ENCODE data around the gene TOB1.

Gene TOB1

DNA sequence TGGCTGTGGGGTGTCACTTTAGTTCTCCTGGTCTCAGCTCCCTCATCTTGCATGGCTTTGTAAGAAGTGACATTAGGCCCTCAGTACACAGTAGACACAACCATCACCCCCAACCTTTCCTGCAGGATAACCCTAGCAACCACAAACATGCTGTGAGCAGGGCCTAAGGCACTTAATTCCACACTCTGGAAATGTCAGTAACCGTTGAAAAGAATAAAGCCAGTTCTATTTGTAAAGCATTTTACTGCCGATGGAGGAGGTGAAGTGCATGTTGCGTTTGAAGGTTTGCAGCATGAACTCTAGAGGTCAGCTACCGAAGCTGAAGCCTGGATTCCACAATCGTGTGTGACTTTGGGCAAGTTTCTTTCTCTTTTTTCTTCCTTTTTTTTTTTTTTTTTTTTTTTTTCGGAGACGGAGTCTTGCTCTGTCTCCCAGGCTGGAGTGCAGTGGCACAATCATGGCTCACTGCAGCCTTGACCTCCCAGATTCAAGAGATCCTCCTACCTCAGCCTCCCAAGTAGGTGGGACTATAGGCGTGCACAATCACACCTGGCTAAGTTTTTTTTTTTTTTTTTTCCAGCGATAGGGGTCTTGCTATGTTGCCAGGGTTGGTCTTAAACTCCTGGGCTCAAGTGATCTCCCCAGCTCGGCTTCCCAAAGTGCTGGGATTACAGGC, 26.1 kb upstream of the TOB1 start:
- FAIRE-seq (no peak), DNase-seq (ENCODE audit: insufficient read length) (no peak)
- TF ChIP-seq POLR2A (IDR thresholded peaks at IDR 0.05; ENCODE audit: low read depth, low read length) (no peak), TAF1 (IDR thresholded peaks at IDR 0.05; ENCODE audit: borderline replicate concordance, low read depth, low read length) (no peak), POLR2AphosphoS5 (IDR thresholded peaks at IDR 0.05; ENCODE audit: low read depth, low read length) (no peak)

GRCh38 chr17:50891577-50891989, 25.4 kb upstream of the TOB1 start:
- no peak for TF ChIP-seq TAF1 (IDR thresholded peaks at IDR 0.05; ENCODE audit: borderline replicate concordance, low read depth, low read length)
- TF ChIP-seq POLR2AphosphoS5 (IDR thresholded peaks at IDR 0.05; ENCODE audit: low read depth, low read length): no peak
- TF ChIP-seq POLR2A (IDR thresholded peaks at IDR 0.05; ENCODE audit: low read depth, low read length): no peak
- DNase-seq (ENCODE audit: insufficient read length) (no peak), FAIRE-seq (no peak)

- DNase-seq (ENCODE audit: insufficient read length) (no peak), FAIRE-seq (no peak)
- no peak for TF ChIP-seq TAF1 (IDR thresholded peaks at IDR 0.05; ENCODE audit: borderline replicate concordance, low read depth, low read length)
- no peak for TF ChIP-seq POLR2A (IDR thresholded peaks at IDR 0.05; ENCODE audit: low read depth, low read length)
- no peak for TF ChIP-seq POLR2AphosphoS5 (IDR thresholded peaks at IDR 0.05; ENCODE audit: low read depth, low read length)
These were observed 24.7 kb upstream of the TOB1 start for GRCh38 chr17:50890675-50891516.

- FAIRE-seq: no peak
- no peak for DNase-seq (ENCODE audit: insufficient read length)
- TF ChIP-seq TAF1 (IDR thresholded peaks at IDR 0.05; ENCODE audit: borderline replicate concordance, low read depth, low read length) (no peak), POLR2AphosphoS5 (IDR thresholded peaks at IDR 0.05; ENCODE audit: low read depth, low read length) (no peak), POLR2A (IDR thresholded peaks at IDR 0.05; ENCODE audit: low read depth, low read length) (no peak)
These were observed 23.5 kb upstream of the TOB1 start for GRCh38 chr17:50889528-50890118.

DNA sequence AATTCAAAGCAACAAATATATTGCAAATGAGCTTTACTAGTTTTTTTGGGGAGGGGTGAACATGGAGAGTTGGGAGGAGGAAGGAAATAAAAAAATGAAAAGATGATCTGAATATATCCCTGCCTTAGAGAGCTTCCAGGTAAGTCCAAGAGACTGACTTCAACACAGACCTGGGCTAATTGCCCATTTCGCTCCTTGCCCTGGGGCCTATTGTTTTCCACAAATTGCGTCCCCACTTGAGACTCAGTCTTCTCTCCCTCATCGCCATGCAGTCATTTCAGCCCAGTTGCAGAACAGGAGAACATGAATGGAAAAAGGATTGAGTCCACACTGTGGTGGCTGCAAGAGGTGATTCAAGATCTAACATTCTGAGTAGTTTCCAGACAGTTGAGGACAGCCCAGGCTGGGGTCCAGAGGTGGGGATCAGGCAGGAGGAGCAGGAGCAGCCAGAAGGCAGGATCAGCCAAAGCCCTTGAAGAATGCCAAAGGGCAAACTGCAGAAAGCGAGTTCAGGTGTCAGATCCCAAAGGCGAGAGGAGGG, 21.6 kb upstream of the TOB1 start:
- DNase-seq (ENCODE audit: insufficient read length) (no peak), FAIRE-seq (no peak)
- TF ChIP-seq TAF1 (IDR thresholded peaks at IDR 0.05; ENCODE audit: borderline replicate concordance, low read depth, low read length) (no peak), POLR2AphosphoS5 (IDR thresholded peaks at IDR 0.05; ENCODE audit: low read depth, low read length) (no peak), POLR2A (IDR thresholded peaks at IDR 0.05; ENCODE audit: low read depth, low read length) (no peak)

GRCh38 chr17:50884439-50885311, 18.5 kb upstream of the TOB1 start:
- DNase-seq (ENCODE audit: insufficient read length): no peak
- TF ChIP-seq TAF1 (IDR thresholded peaks at IDR 0.05; ENCODE audit: borderline replicate concordance, low read depth, low read length): no peak
- no peak for TF ChIP-seq POLR2A (IDR thresholded peaks at IDR 0.05; ENCODE audit: low read depth, low read length)
- TF ChIP-seq POLR2AphosphoS5 (IDR thresholded peaks at IDR 0.05; ENCODE audit: low read depth, low read length): no peak
- FAIRE-seq: no peak

- DNase-seq (ENCODE audit: insufficient read length) (no peak), FAIRE-seq (no peak)
- no peak for TF ChIP-seq POLR2AphosphoS5 (IDR thresholded peaks at IDR 0.05; ENCODE audit: low read depth, low read length)
- no peak for TF ChIP-seq TAF1 (IDR thresholded peaks at IDR 0.05; ENCODE audit: borderline replicate concordance, low read depth, low read length)
- no peak for TF ChIP-seq POLR2A (IDR thresholded peaks at IDR 0.05; ENCODE audit: low read depth, low read length)
These were observed 17.8 kb upstream of the TOB1 start for GRCh38 chr17:50883850-50884438.

- TF ChIP-seq POLR2AphosphoS5 (IDR thresholded peaks at IDR 0.05; ENCODE audit: low read depth, low read length): no peak
- TF ChIP-seq POLR2A (IDR thresholded peaks at IDR 0.05; ENCODE audit: low read depth, low read length): no peak
- no peak for TF ChIP-seq TAF1 (IDR thresholded peaks at IDR 0.05; ENCODE audit: borderline replicate concordance, low read depth, low read length)
- no peak for DNase-seq (ENCODE audit: insufficient read length)
- no peak for FAIRE-seq
These were observed 16.7 kb upstream of the TOB1 start for GRCh38 chr17:50882851-50883250.

DNA sequence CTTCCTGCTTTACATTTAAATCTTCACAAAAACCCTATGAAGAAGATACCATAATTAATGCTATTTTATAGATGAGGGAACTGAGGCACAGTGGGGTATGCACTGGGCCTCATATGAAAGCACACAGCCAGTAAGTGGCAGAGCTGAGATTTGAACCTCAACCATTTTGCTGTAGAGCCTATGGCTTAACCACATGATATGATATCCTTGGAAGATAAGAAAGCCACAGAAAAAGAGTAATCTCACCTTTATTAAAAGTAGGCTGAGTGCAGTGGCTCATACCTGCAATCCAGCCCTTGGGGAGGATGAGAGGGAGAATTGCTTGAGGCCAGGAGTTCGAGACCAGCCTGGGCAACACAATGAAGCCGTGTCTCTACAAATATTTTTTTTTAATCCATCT, 15.0 kb upstream of the TOB1 start:
- FAIRE-seq (no peak), DNase-seq (ENCODE audit: insufficient read length) (no peak)
- TF ChIP-seq POLR2A (IDR thresholded peaks at IDR 0.05; ENCODE audit: low read depth, low read length) (no peak), POLR2AphosphoS5 (IDR thresholded peaks at IDR 0.05; ENCODE audit: low read depth, low read length) (no peak), TAF1 (IDR thresholded peaks at IDR 0.05; ENCODE audit: borderline replicate concordance, low read depth, low read length) (no peak)

- DNase-seq (ENCODE audit: insufficient read length) (no peak), FAIRE-seq (no peak)
- TF ChIP-seq TAF1 (IDR thresholded peaks at IDR 0.05; ENCODE audit: borderline replicate concordance, low read depth, low read length): no peak
These were observed 12.9 kb upstream of the TOB1 start for GRCh38 chr17:50879086-50879485.

All from GM12892 (cell line).